Activated T-cell treated with anti-CD3 and anti-CD28 coated beads, Interleukin-2, amount 50 U/mL, for 72 hours (primary cell): ENCODE data around the gene KCTD5. TPM values are rescaled to one million over a fixed set of nuclear protein-coding genes. Genes with fewer than 3 reads are reported as not detected.
"Not testable (repeated sequence)": the region's sequence is repeated elsewhere in the genome, so short reads cannot be mapped to it uniquely, and the experiment has no call there.

Experiments
- ATAC-seq, 2 donors: fragments of 150-1000 bp; cut with Tn5 transposase; replicated peaks in 1 of 2; 2 replicates each; pipeline ENCODE4 v1.10.0; 2021; ENCODE audit warnings: moderate library complexity in 2 of 2, mild to moderate bottlenecking in 1 of 2
- DNase-seq, 2 donors: peaks; one replicate each; pipeline ENCODE4 v3.0.0; 2021 to 2022; ENCODE audit warnings: mixed read lengths in 1 of 2
- H3K27ac Mint-ChIP-seq: one replicate; pipeline ENCODE4 v1.8.0; 2022; ENCODE audit warnings: mild to moderate bottlenecking, moderate library complexity, mixed read lengths
- H3K27me3 Mint-ChIP-seq: one replicate; pipeline ENCODE4 v1.8.0; 2022; ENCODE audit warnings: low read depth, mixed read lengths
- H3K36me3 Mint-ChIP-seq, 2 donors: one replicate each; pipeline ENCODE4 v1.8.0; 2022; ENCODE audit warnings: mixed read lengths in 2 of 2, mild to moderate bottlenecking in 1 of 2; ENCODE audit not compliant: insufficient read depth in 2 of 2
- H3K4me1 Mint-ChIP-seq: one replicate; pipeline ENCODE4 v1.8.0; 2022; ENCODE audit warnings: low read depth, mixed read lengths
- H3K4me3 Mint-ChIP-seq, 2 donors: one replicate each; pipeline ENCODE4 v1.8.0; 2022; ENCODE audit warnings: mild to moderate bottlenecking in 2 of 2, mixed read lengths in 2 of 2, moderate library complexity in 2 of 2
- H3K9me3 Mint-ChIP-seq, 2 donors: one replicate each; pipeline ENCODE4 v1.8.0; 2022; ENCODE audit warnings: mixed read lengths in 2 of 2
- total RNA-seq, 2 donors: library from RNA; stranded (reverse); gene quantifications; one replicate each; pipeline ENCODE4 v1.2.3, GENCODE V29; 2022

The KCTD5 gene
- 10 to 100 TPM; 44.8 to 50.2 TPM for total RNA-seq

- peak within 1 kb of the TSS; percentile 94 for H3K27ac Mint-ChIP-seq
Observed at GRCh38 chr16:2682209-2683021, at the start of gene KCTD5. TSS of gene KCTD5 (plus strand) at chr16:2682523. CDS start at chr16:2682549, 26 bp downstream.

GRCh38 chr16:2639071-2639721 is 43.1 kb upstream of the KCTD5 start:
- H3K36me3 Mint-ChIP-seq, H3K27me3 Mint-ChIP-seq, H3K4me3 Mint-ChIP-seq, H3K9me3 Mint-ChIP-seq, H3K27ac Mint-ChIP-seq, H3K4me1 Mint-ChIP-seq: not testable (repeated sequence)
- peak; percentile 60 to 81 for DNase-seq
- ATAC-seq = peak; percentile 89 to 95

More at GRCh38 chr16:2682209-2683021, at the start of gene KCTD5:
- H3K27me3 Mint-ChIP-seq = no peaks in the 10 kb centered on the region
- peaks cover 4 to 7% of the 10 kb centered on the region in 2 donors for H3K36me3 Mint-ChIP-seq
- DNase-seq (peak; percentile 98), ATAC-seq (peak; percentile 90 to 92)
- H3K4me1 Mint-ChIP-seq = peaks cover 32% of the 10 kb centered on the region
- H3K9me3 Mint-ChIP-seq = no peaks in the 10 kb centered on the region
- H3K4me3 Mint-ChIP-seq = peak within 1 kb of the TSS; percentile 99

- not testable (repeated sequence) for H3K9me3 Mint-ChIP-seq, H3K4me3 Mint-ChIP-seq, DNase-seq, H3K4me1 Mint-ChIP-seq, ATAC-seq, H3K27me3 Mint-ChIP-seq, H3K36me3 Mint-ChIP-seq, H3K27ac Mint-ChIP-seq
Observed at GRCh38 chr16:2639722-2640072, 42.6 kb upstream of the KCTD5 start.

GRCh38 chr16:2642561-2642960 is 39.8 kb upstream of the KCTD5 start:
- not testable (repeated sequence) for ATAC-seq, H3K4me3 Mint-ChIP-seq, DNase-seq, H3K9me3 Mint-ChIP-seq, H3K36me3 Mint-ChIP-seq, H3K27me3 Mint-ChIP-seq, H3K27ac Mint-ChIP-seq, H3K4me1 Mint-ChIP-seq

GRCh38 chr16:2644754-2645453 is 37.4 kb upstream of the KCTD5 start:
- H3K4me1 Mint-ChIP-seq, H3K9me3 Mint-ChIP-seq, H3K36me3 Mint-ChIP-seq, DNase-seq, H3K27me3 Mint-ChIP-seq, H3K4me3 Mint-ChIP-seq, H3K27ac Mint-ChIP-seq: not testable (repeated sequence)
- ATAC-seq = peak; percentile 48 to 65

- not testable (repeated sequence) for H3K4me1 Mint-ChIP-seq, ATAC-seq, H3K4me3 Mint-ChIP-seq, H3K27ac Mint-ChIP-seq, H3K27me3 Mint-ChIP-seq, H3K36me3 Mint-ChIP-seq, H3K9me3 Mint-ChIP-seq, DNase-seq
Observed at GRCh38 chr16:2651268-2651871, 31.0 kb upstream of the KCTD5 start.

GRCh38 chr16:2653915-2654314 is 28.4 kb upstream of the KCTD5 start:
- not testable (repeated sequence) for H3K27me3 Mint-ChIP-seq, H3K9me3 Mint-ChIP-seq, H3K4me3 Mint-ChIP-seq, DNase-seq, H3K4me1 Mint-ChIP-seq, H3K36me3 Mint-ChIP-seq, ATAC-seq, H3K27ac Mint-ChIP-seq

- not testable (repeated sequence) for ATAC-seq, H3K9me3 Mint-ChIP-seq, DNase-seq, H3K4me3 Mint-ChIP-seq, H3K36me3 Mint-ChIP-seq, H3K27me3 Mint-ChIP-seq, H3K27ac Mint-ChIP-seq
- H3K4me1 Mint-ChIP-seq = peaks cover 12% of the 10 kb centered on the region
Observed at GRCh38 chr16:2654949-2655348, 27.4 kb upstream of the KCTD5 start.

GRCh38 chr16:2656985-2657384 is 25.3 kb upstream of the KCTD5 start:
- Mint-ChIP-seq H3K27me3 (peaks cover 6% of the 10 kb centered on the region), H3K4me3 (no peak overlapping the region), H3K27ac (no peak overlapping the region), H3K36me3 (peaks cover under 1 to 2% of the 10 kb centered on the region in 2 donors), H3K4me1 (peaks cover 32% of the 10 kb centered on the region), H3K9me3 (no peaks in the 10 kb centered on the region)
- ATAC-seq = no peak
- DNase-seq = no peak

GRCh38 chr16:2657803-2658202 is 24.5 kb upstream of the KCTD5 start:
- not testable (repeated sequence) for H3K36me3 Mint-ChIP-seq, ATAC-seq, H3K9me3 Mint-ChIP-seq, H3K4me3 Mint-ChIP-seq, H3K27ac Mint-ChIP-seq, H3K27me3 Mint-ChIP-seq, DNase-seq
- peaks cover 40% of the 10 kb centered on the region for H3K4me1 Mint-ChIP-seq

- peak overlapping the region; percentile 47 to 49 for H3K4me3 Mint-ChIP-seq
- not testable (repeated sequence) for ATAC-seq, DNase-seq, H3K9me3 Mint-ChIP-seq, H3K27me3 Mint-ChIP-seq
- H3K36me3 Mint-ChIP-seq = peaks cover 10 to 20% of the 10 kb centered on the region in 2 donors
- H3K27ac Mint-ChIP-seq = peak overlapping the region; percentile 85
- peaks cover 57% of the 10 kb centered on the region for H3K4me1 Mint-ChIP-seq
Observed at GRCh38 chr16:2659560-2659959, 22.8 kb upstream of the KCTD5 start.

GRCh38 chr16:2660014-2660662 is 22.2 kb upstream of the KCTD5 start:
- ATAC-seq, H3K9me3 Mint-ChIP-seq, H3K27me3 Mint-ChIP-seq, DNase-seq: not testable (repeated sequence)
- H3K4me1 Mint-ChIP-seq = peaks cover 63% of the 10 kb centered on the region
- H3K36me3 Mint-ChIP-seq = peaks cover 13 to 26% of the 10 kb centered on the region in 2 donors
- H3K4me3 Mint-ChIP-seq = peak overlapping the region; percentile 47 to 49
- peak overlapping the region; percentile 85 for H3K27ac Mint-ChIP-seq
